HCT116 (cell line): ENCODE data around the gene PDLIM7. TPM values are rescaled to one million over a fixed set of nuclear protein-coding genes. Genes with fewer than 3 reads are reported as not detected.
A peak's percentile ranks its signal among the peaks of the same experiment; 100 is the strongest.

Experiments used
- ATAC-seq: fragments of 200-7000 bp; cut with Tn5 transposase; 2 replicates; pipeline ENCODE4 v1.9.1; 2020; ENCODE audit warnings: mild to moderate bottlenecking, moderate library complexity
- BruUV-seq: library from RNA; stranded (reverse); fragments of 400-500 nt; replicated peaks from 2 replicates; lab custom pipeline; 2021; lab: Mats Ljungman, UMichigan
- CTCF ChIA-PET: fragments of 300-600 bp; sonication (Branson Sonifier 250); formaldehyde crosslinking; loops from one replicate; lab custom pipeline; 2021; ENCODE audit warnings: antibody characterized with exemption; lab: Charles Lee
- POLR2A ChIA-PET: fragments of 300-600, 350-600 bp; sonication (Branson Sonifier 250); formaldehyde crosslinking; loops from one replicate; lab custom pipeline; 2021; ENCODE audit warnings: antibody characterized with exemption; lab: Charles Lee
- RAD21 ChIA-PET, 2 experiments: fragments of 300-600 bp; sonication (Branson Sonifier 250); formaldehyde crosslinking; loops; one replicate each; lab custom pipeline; 2023; ENCODE audit warnings: low total read pairs in 2 of 2; ENCODE audit not compliant: uncharacterized antibody in 2 of 2, unreplicated experiment in 2 of 2, low non-redundant PET in 1 of 2; lab: Charles Lee
- DNase-seq: peaks from one replicate; pipeline ENCODE4 v3.0.0-alpha.2; 2010; ENCODE audit warnings: low read depth, low spot score
- H2AFZ ChIP-seq: fragments of 200-600 bp; shearing (Covaris generic), sonication (generic); 2 replicates; pipeline ENCODE4 v1.6.1; 2017; ENCODE audit warnings: low read depth, mixed run types, mixed read lengths, antibody characterized with exemption, low read length; ENCODE audit not compliant: poor library complexity, severe bottlenecking
- H3K27ac ChIP-seq: 2 replicates; pipeline ENCODE4 v1.5.1; 2012; ENCODE audit warnings: low read depth, low read length
- H3K27me3 ChIP-seq: fragments of 200-600 bp; sonication (generic); 2 replicates; pipeline ENCODE4 v1.6.1; 2016; ENCODE audit warnings: mixed run types, low read length, mixed read lengths; ENCODE audit not compliant: insufficient read depth
- H3K36me3 ChIP-seq, 2 experiments: fragments of 200-500 bp in 1 of 2; fragments of 200-600 bp in 1 of 2; sonication (Bioruptor generic) in 1 of 2; sonication (generic) in 1 of 2; 2 replicates each; pipeline versions ENCODE4 v1.5.1 to v1.6.1; 2014 to 2016; ENCODE audit warnings: low read length in 2 of 2, inconsistent platforms in 1 of 2, mixed read lengths in 1 of 2, mixed run types in 1 of 2; ENCODE audit not compliant: insufficient read depth in 2 of 2, control insufficient read depth in 1 of 2
- H3K4me1 ChIP-seq, 2 experiments: fragments of 200-600 bp in 1 of 2; sonication (generic) in 1 of 2; 2 replicates each; pipeline versions ENCODE4 v1.5.1 to v1.6.1; 2012 to 2017; ENCODE audit warnings: low read length in 2 of 2, inconsistent platforms in 1 of 2, mild to moderate bottlenecking in 1 of 2, mixed read lengths in 1 of 2, mixed run types in 1 of 2, moderate library complexity in 1 of 2; ENCODE audit not compliant: insufficient read depth in 2 of 2, control insufficient read depth in 1 of 2
- H3K4me2 ChIP-seq: fragments of 200-600 bp; sonication (generic); 2 replicates; pipeline ENCODE4 v1.6.1; 2017; ENCODE audit warnings: mixed run types, low read length, mixed read lengths
- H3K4me3 ChIP-seq, 2 experiments: fragments of 200-600 bp in 1 of 2; sonication (generic) in 1 of 2; replicated peaks in 1 of 2; 2 replicates each; pipeline ENCODE4 v1.5.1; 2011 to 2016; ENCODE audit warnings: low read length in 2 of 2, control low read depth in 1 of 2, low read depth in 1 of 2, mild to moderate bottlenecking in 1 of 2, mixed read lengths in 1 of 2, mixed run types in 1 of 2
- H3K79me2 ChIP-seq: fragments of 200-600 bp; sonication (generic); 2 replicates; pipeline ENCODE4 v1.6.1; 2017; ENCODE audit warnings: mild to moderate bottlenecking, mixed run types, low read length, moderate library complexity, mixed read lengths; ENCODE audit not compliant: insufficient read depth
- H3K9ac ChIP-seq: fragments of 200-600 bp; sonication (generic); 2 replicates; pipeline ENCODE4 v1.6.1; 2016; ENCODE audit warnings: low read length, mixed read lengths
- H3K9me2 ChIP-seq: fragments of 200-600 bp; sonication (generic), shearing (Covaris generic); 2 replicates; pipeline ENCODE4 v1.6.1; 2017; ENCODE audit warnings: mixed run types, mild to moderate bottlenecking, moderate library complexity; ENCODE audit not compliant: insufficient read depth
- H3K9me3 ChIP-seq, 2 experiments: fragments of 200-500 bp in 1 of 2; fragments of 200-600 bp in 1 of 2; sonication (Bioruptor generic) in 1 of 2; sonication (generic) in 1 of 2; 2 replicates each; pipeline ENCODE4 v1.6.1; 2014 to 2017; ENCODE audit warnings: low read length in 2 of 2, mixed read lengths in 2 of 2, inconsistent platforms in 1 of 2, low read depth in 1 of 2, mild to moderate bottlenecking in 1 of 2, mixed run types in 1 of 2, moderate library complexity in 1 of 2; ENCODE audit not compliant: control insufficient read depth in 1 of 2, insufficient read depth in 1 of 2
- H4K20me1 ChIP-seq: fragments of 200-600 bp; sonication (generic), shearing (Covaris generic); 2 replicates; pipeline ENCODE4 v1.6.1; 2017; ENCODE audit warnings: mixed run types, mild to moderate bottlenecking, moderate library complexity; ENCODE audit not compliant: insufficient read depth
- EZH2 ChIP-seq: fragments of 200-600 bp; sonication (generic); IDR thresholded peaks from 2 replicates; pipeline ENCODE4 v1.6.1; 2017; ENCODE audit warnings: antibody characterized with exemption, mixed run types
- EZH2phosphoT487 ChIP-seq: fragments of 200-600 bp; IDR thresholded peaks from 2 replicates; pipeline ENCODE4 v1.6.1; 2018; ENCODE audit warnings: antibody characterized with exemption, borderline replicate concordance
- POLR2A ChIP-seq: IDR thresholded peaks from 2 replicates; pipeline ENCODE4 v1.7.0; 2011; ENCODE audit warnings: borderline replicate concordance; ENCODE audit not compliant: insufficient read depth, insufficient read length; ENCODE audit errors: extremely low read depth
- POLR2AphosphoS5 ChIP-seq: IDR thresholded peaks from 2 replicates; pipeline ENCODE4 v1.6.1; 2011; ENCODE audit warnings: mild to moderate bottlenecking, low read depth, low read length, moderate library complexity
- SIN3A ChIP-seq: IDR thresholded peaks from 2 replicates; pipeline ENCODE4 v1.6.1; 2012; ENCODE audit warnings: low read depth
- SP1 ChIP-seq: IDR thresholded peaks from 2 replicates; pipeline ENCODE4 v1.6.1; 2012; ENCODE audit warnings: low read depth
- ZFX ChIP-seq: fragments of 450-650 bp; IDR thresholded peaks from 2 replicates; pipeline ENCODE4 v1.6.1; 2017
- intact Hi-C: fragments of 100-400 bp; cut with micrococcal nuclease; formaldehyde crosslinking; loops from 2 replicates; pipeline ENCODE4 v1.10.0; 2022
- total RNA-seq: library from RNA; stranded (reverse); gene quantifications from one replicate; pipeline ENCODE4 v1.2.1, GENCODE V29; 2021; ENCODE audit not compliant: unreplicated experiment

Gene PDLIM7
- total RNA-seq, 1 experiment from 2014 or later: 153 TPM

DNA sequence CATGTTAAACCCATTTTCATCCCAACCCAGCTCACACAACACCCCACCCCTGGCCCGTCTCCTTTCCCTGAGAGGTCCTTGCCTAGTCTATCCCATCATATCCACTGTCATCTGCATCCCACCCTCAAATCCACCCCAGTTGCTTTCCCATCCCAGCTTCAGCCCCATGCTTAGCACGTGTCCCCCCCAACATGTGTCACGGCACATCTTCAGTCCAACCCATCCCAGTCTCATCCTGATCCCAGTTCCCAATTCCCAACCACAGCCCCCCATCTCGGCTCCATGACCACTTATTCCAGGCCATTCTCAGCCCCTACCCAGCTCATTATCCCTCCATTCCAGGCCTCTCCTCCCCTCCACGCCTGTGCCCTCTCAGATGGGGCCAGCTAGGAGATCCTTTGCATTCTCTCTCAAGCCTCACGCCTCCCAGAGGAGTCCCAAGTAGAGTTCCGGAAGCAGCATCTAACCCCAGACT is 23.4 kb downstream of the PDLIM7 start:
- no peaks in the 10 kb centered on the region for H3K27me3 ChIP-seq
- H3K4me3 ChIP-seq: no peak overlapping the region
- H4K20me1 ChIP-seq: no peaks in the 10 kb centered on the region
- H3K36me3 ChIP-seq: peaks cover 0 to under 1% of the 10 kb centered on the region in 2 experiments; a peak in 1 of 4 replicates
- peak overlapping the region; percentile 97 for H3K4me2 ChIP-seq
- DNase-seq (no peak), ATAC-seq (no peak; the same call in 1 of the 2 replicates)
- CTCF ChIA-PET: interaction anchor here (0.7 to 1.4 kb wide), 3 partner anchors 16 to 164 kb away, joined by 3 to 4 read pairs (median 3); no protein-coding TSS in a partner anchor
- TF ChIP-seq SP1 (no peak), SIN3A (no peak), POLR2A (no peak), EZH2phosphoT487 (no peak), EZH2 (no peak)
- no peak overlapping the region for H3K9ac ChIP-seq
- H3K27ac ChIP-seq: peak overlapping the region; percentile 37
- H3K9me2 ChIP-seq: no peaks in the 10 kb centered on the region
- peaks cover 8 to 55% of the 10 kb centered on the region in 2 experiments; a peak in 3 of 4 replicates for H3K4me1 ChIP-seq
- intact Hi-C loops: no loop called here
- BruUV-seq: no TSS peak
- H3K9me3 ChIP-seq: no peaks in the 10 kb centered on the region
- H3K79me2 ChIP-seq: peaks cover 37% of the 10 kb centered on the region
- POLR2A ChIA-PET: interaction anchor here (0.9 to 2.6 kb wide), 2 partner anchors 22 to 71 kb away, joined by 3 to 8 read pairs; no protein-coding TSS in a partner anchor
- no peak overlapping the region for H2AFZ ChIP-seq
- RAD21 ChIA-PET: no interaction called here

DNA sequence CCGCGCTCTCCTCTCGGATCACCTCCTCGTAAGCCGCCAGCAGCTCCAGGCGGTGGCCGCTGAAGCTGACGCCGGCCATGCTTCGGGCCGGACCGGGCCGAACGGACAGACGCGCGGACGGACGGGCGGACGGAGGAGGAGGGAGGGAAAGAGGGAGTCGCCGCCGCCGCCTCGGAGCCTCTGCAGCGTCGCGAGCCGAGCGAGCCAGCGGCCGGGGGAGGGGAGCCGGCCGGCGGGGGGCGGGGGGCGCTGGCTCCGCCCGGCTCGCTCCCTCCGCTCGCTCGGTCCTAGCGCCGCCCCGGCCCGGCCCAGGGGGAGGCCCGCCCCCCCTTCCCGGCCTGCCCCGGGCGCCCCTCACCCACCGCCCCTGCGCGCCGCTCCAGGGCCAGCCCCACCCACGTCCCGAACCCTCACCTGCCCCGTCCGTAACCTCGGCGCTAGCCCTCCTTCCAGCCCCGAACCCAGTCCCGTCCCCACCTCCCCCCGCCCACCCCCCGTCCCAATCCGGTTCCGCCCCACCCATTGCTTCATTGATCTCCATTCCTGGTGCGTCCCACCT is 23.9 kb downstream of the PDLIM7 start, which contains the start of gene DBN1:
TSS of gene DBN1 (minus strand) at position 192 of the 559 bp plus-strand sequence. CDS start at position 79, 113 bp downstream.
- Histone ChIP-seq H3K9me2 (no peaks in the 10 kb centered on the region), H3K79me2 (peaks cover 39% of the 10 kb centered on the region), H3K36me3 (peaks cover 2 to 6% of the 10 kb centered on the region in 2 experiments; a peak in 2 of 4 replicates), H3K9me3 (no peaks in the 10 kb centered on the region), H3K27ac (peak within 1 kb of the TSS; percentile 84), H4K20me1 (no peaks in the 10 kb centered on the region), H3K27me3 (no peaks in the 10 kb centered on the region), H3K4me1 (peaks cover 8 to 55% of the 10 kb centered on the region in 2 experiments; a peak in 3 of 4 replicates), H3K4me3 (peak within 1 kb of the TSS; percentile 85 to 92), H3K4me2 (peak within 1 kb of the TSS; percentile 97), H3K9ac (peak within 1 kb of the TSS; percentile 89), H2AFZ (no peak within 1 kb of the TSS)
- BruUV-seq: no TSS peak
- CTCF ChIA-PET: interaction anchor here (0.7 to 1.4 kb wide), 3 partner anchors 16 to 163 kb away, joined by 3 to 4 read pairs (median 3); no protein-coding TSS in a partner anchor
- intact Hi-C loops: no loop called here
- ATAC-seq (peak; percentile 78), DNase-seq (no peak)
- POLR2A ChIA-PET: interaction anchor here (0.6 to 2.6 kb wide), 4 partner anchors 15 to 70 kb away, joined by 3 to 8 read pairs (median 4); no protein-coding TSS in a partner anchor
- RAD21 ChIA-PET: no interaction called here
- TF ChIP-seq ZFX (0 out of 2 replicates have a peak, but pooled peaks have one; percentile 49), POLR2AphosphoS5 (peak; percentile 70), EZH2phosphoT487 (no peak)
- TF ChIP-seq, all 23 proteins: peak for 2
